RPMI8226 (cell line): ENCODE data around the gene FYB1.
A peak's percentile ranks its signal among the peaks of the same experiment; 100 is the strongest.

Experiments used
- DNase-seq: peaks from one replicate; pipeline ENCODE4 v3.0.0-alpha.2; 2015

The FYB1 gene

GRCh38 chr5:39076101-39076756, 143.1 kb downstream of the FYB1 start:
- DNase-seq: no peak

GRCh38 chr5:39074017-39074814, 145.1 kb downstream of the FYB1 start, which contains the start of gene RICTOR:
Gene RICTOR, minus strand, starts transcription at chr5:39074399. Its CDS starts 22 bp downstream, at chr5:39074377.
- DNase-seq: peak; percentile 96

- DNase-seq: no peak
These were observed 145.7 kb downstream of the FYB1 start for GRCh38 chr5:39073767-39074016.

- peak; percentile 71 for DNase-seq
These were observed 146.2 kb downstream of the FYB1 start for GRCh38 chr5:39072925-39073766.

- DNase-seq: no peak
These were observed 151.3 kb downstream of the FYB1 start for GRCh38 chr5:39068099-39068498.

- DNase-seq: no peak
These were observed 154.9 kb downstream of the FYB1 start for GRCh38 chr5:39064450-39064849.

GRCh38 chr5:39063037-39063436, 156.3 kb downstream of the FYB1 start:
- no peak for DNase-seq

GRCh38 chr5:39062530-39062929, 156.8 kb downstream of the FYB1 start:
- no peak for DNase-seq

GRCh38 chr5:39062104-39062503, 157.3 kb downstream of the FYB1 start:
- no peak for DNase-seq

GRCh38 chr5:39059064-39059463, 160.3 kb downstream of the FYB1 start:
- DNase-seq: no peak

- no peak for DNase-seq
These were observed 161.0 kb downstream of the FYB1 start for GRCh38 chr5:39058178-39058921.

- no peak for DNase-seq
These were observed 161.6 kb downstream of the FYB1 start for GRCh38 chr5:39057734-39058133.

GRCh38 chr5:39055768-39056398, 163.5 kb downstream of the FYB1 start:
- DNase-seq: no peak
